ENCODE results near the gene ASXL2. TPM values are rescaled to one million over a fixed set of nuclear protein-coding genes. Genes with fewer than 3 reads are reported as not detected.

The ASXL2 gene
- polyA plus RNA-seq, 3 donors, result 3.6 to 13.4 (median 7.1) TPM

DNA sequence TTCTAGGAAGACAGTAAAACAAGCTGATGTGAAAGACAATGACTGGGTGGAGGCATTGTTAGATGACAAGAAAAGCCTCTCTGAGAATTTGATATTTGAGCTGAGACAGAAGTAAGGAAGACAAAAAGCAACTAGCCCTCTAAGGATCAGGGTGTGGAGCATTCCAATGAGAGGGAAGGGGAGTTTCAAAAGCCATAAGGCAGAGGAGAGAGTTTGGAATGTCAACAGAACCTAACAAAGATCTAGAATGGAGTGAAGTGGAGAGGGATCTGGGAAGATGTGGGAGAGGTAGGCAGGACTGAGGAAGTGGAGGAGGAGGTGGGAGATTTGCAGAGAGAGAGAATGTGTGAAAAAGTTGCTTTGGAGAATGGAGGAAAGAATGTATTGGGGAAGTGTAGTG lies 17.3 kb upstream of the ASXL2 start:
- Mint-ChIP-seq H3K27me3 (ENCODE audit: low read depth in 3 of 3) (peaks cover 0 to 5% (median 4%) of the 10 kb centered on the region in 3 donors), H3K4me1 (peaks cover 6% of the 10 kb centered on the region), H3K9me3 (no peaks in the 10 kb centered on the region), H3K36me3 (no peaks in the 10 kb centered on the region), H3K4me3 (no peak overlapping the region), H3K27ac (no peak overlapping the region)
- no peaks in the 10 kb centered on the region for H3K9me3 ChIP-seq (replicated peaks in 1 of 2; ENCODE audit: control insufficient read depth in 1 of 2, insufficient read depth in 1 of 2, low read length in 2 of 2)
- peaks cover 0 to 3% of the 10 kb centered on the region in 2 donors for H3K4me1 ChIP-seq (ENCODE audit: control insufficient read depth in 1 of 2, insufficient read depth in 2 of 2, low read length in 2 of 2)
- no peak overlapping the region for H2AFZ ChIP-seq (ENCODE audit: insufficient read depth, low read depth, low read length, poor library complexity, severe bottlenecking)
- H4K20me1 ChIP-seq (ENCODE audit: insufficient read depth, low read length), result no peaks in the 10 kb centered on the region
- TF ChIP-seq, protein P1, sequence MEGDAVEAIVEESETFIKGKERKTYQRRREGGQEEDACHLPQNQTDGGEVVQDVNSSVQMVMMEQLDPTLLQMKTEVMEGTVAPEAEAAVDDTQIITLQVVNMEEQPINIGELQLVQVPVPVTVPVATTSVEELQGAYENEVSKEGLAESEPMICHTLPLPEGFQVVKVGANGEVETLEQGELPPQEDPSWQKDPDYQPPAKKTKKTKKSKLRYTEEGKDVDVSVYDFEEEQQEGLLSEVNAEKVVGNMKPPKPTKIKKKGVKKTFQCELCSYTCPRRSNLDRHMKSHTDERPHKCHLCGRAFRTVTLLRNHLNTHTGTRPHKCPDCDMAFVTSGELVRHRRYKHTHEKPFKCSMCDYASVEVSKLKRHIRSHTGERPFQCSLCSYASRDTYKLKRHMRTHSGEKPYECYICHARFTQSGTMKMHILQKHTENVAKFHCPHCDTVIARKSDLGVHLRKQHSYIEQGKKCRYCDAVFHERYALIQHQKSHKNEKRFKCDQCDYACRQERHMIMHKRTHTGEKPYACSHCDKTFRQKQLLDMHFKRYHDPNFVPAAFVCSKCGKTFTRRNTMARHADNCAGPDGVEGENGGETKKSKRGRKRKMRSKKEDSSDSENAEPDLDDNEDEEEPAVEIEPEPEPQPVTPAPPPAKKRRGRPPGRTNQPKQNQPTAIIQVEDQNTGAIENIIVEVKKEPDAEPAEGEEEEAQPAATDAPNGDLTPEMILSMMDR (IDR thresholded peaks at IDR 0.05), result no peak
- H3K4me3 ChIP-seq (replicated peaks in 1 of 3; ENCODE audit: low read depth in 2 of 3, low read length in 3 of 3), result no peak overlapping the region
- H3K27ac ChIP-seq (ENCODE audit: low read depth in 1 of 2, low read length in 2 of 2), result no peak overlapping the region
- intact Hi-C loops (cut with micrococcal nuclease), result no loop called here
- DNase-seq, result no peak
- H3K27me3 ChIP-seq (ENCODE audit: control insufficient read depth in 2 of 2, insufficient read depth in 2 of 2, low read length in 2 of 2), result no peaks in the 10 kb centered on the region
- H3K79me2 ChIP-seq (ENCODE audit: insufficient read depth, low read length), result no peaks in the 10 kb centered on the region
- no peak overlapping the region for H3K4me2 ChIP-seq (replicated peaks; ENCODE audit: extremely low read depth, low read length, poor library complexity, severe bottlenecking)
- no peaks in the 10 kb centered on the region for H3K36me3 ChIP-seq (replicated peaks in 1 of 2; ENCODE audit: control insufficient read depth in 1 of 2, insufficient read depth in 2 of 2, low read length in 2 of 2)
- no peak overlapping the region for H3K9ac ChIP-seq (ENCODE audit: insufficient read depth, low read length, poor library complexity, severe bottlenecking)

DNA sequence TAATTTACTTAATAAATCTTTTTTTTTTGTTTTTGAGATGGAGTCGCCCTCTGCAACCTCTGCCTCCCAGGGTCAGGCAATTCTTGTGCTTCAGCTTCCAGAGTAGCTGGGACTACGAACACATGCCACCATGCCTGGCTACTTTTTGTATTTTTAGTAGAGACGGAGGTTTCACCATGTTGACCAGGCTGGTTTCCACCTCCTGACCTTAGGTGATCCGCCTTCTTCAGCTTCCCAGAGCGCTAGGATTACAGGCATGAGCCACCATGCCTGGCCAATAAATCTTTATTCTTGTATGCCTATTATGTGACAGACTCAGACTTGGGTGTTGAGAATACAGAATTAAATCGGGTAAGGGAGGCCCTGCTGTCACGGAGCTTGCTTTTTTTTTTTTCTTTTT lies 16.7 kb upstream of the ASXL2 start:
- Mint-ChIP-seq H3K9me3 (no peaks in the 10 kb centered on the region), H3K4me3 (no peak overlapping the region), H3K4me1 (peaks cover 6% of the 10 kb centered on the region), H3K27ac (no peak overlapping the region), H3K27me3 (ENCODE audit: low read depth in 3 of 3) (peaks cover 0 to 5% (median 4%) of the 10 kb centered on the region in 3 donors), H3K36me3 (no peaks in the 10 kb centered on the region)
- Histone ChIP-seq H3K9me3 (replicated peaks in 1 of 2; ENCODE audit: control insufficient read depth in 1 of 2, insufficient read depth in 1 of 2, low read length in 2 of 2) (no peaks in the 10 kb centered on the region), H3K4me2 (replicated peaks; ENCODE audit: extremely low read depth, low read length, poor library complexity, severe bottlenecking) (no peak overlapping the region), H3K4me3 (replicated peaks in 1 of 3; ENCODE audit: low read depth in 2 of 3, low read length in 3 of 3) (no peak overlapping the region), H2AFZ (ENCODE audit: insufficient read depth, low read depth, low read length, poor library complexity, severe bottlenecking) (no peak overlapping the region), H3K36me3 (replicated peaks in 1 of 2; ENCODE audit: control insufficient read depth in 1 of 2, insufficient read depth in 2 of 2, low read length in 2 of 2) (no peaks in the 10 kb centered on the region), H3K79me2 (ENCODE audit: insufficient read depth, low read length) (no peaks in the 10 kb centered on the region), H4K20me1 (ENCODE audit: insufficient read depth, low read length) (no peaks in the 10 kb centered on the region), H3K27me3 (ENCODE audit: control insufficient read depth in 2 of 2, insufficient read depth in 2 of 2, low read length in 2 of 2) (no peaks in the 10 kb centered on the region), H3K27ac (ENCODE audit: low read depth in 1 of 2, low read length in 2 of 2) (no peak overlapping the region), H3K9ac (ENCODE audit: insufficient read depth, low read length, poor library complexity, severe bottlenecking) (no peak overlapping the region), H3K4me1 (ENCODE audit: control insufficient read depth in 1 of 2, insufficient read depth in 2 of 2, low read length in 2 of 2) (peaks cover 0 to 3% of the 10 kb centered on the region in 2 donors)
- DNase-seq, result no peak
- TF ChIP-seq, protein P1 (IDR thresholded peaks at IDR 0.05), result no peak
- intact Hi-C loops (cut with micrococcal nuclease), result no loop called here
- 100% methylated on average over 4 of the region's 7 CpGs for WGBS (ENCODE audit: insufficient coverage)
